ENCODE measurements around the gene NAT16. TPM values are rescaled to one million over a fixed set of nuclear protein-coding genes. Genes with fewer than 3 reads are reported as not detected.

Gene NAT16
- total and polyA plus RNA-seq, 2 of the 13 experiments (the other 11 are each of a cell fraction or from before 2014, with no cell fraction given) = 0.04 TPM; not detected in 1

DNA sequence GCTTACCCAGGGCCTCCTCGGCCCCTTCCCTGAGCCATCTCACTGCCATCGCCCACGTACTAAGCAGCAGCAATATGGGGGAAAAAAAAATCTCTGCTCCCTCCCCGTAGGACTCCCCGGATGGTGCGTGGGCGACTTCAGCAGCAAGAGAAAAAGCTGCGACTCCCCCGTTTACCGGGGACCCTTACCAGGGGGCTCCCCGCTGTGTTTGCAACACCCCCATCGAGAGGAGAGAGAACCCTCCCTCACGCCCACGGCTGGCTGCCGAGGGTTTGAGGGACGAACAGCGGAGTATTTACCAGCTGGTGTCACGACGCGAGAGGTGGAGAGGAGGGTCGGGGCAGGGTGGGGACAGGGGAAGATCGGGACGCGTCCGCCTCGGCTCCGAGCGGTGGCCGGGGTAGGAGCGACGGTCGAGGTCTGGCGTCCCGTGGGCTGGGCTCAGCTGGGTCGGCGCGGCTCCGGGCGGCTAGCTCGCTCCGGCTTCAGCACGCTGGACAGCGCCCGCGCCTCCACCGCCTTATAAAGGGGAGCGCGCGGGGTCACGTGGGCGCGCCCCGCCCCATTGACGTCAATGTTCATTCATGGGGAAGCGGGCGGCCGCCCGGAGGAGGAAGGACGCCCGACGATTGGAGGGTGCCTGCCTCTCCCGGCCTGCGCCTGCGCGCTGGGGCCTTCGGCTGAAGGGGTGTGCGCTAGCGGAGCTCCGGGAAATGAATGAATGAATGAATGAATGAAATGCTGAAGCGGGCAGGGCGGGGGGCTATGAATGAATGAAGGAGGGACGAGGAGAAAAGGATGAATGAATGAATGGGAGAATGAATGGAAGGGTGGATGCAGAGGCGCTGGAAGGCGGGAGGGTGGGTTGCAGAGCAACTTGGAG is 14.8 kb downstream of the NAT16 start, which contains the start of gene VGF (continued):
- TF ChIP-seq, protein P1, sequence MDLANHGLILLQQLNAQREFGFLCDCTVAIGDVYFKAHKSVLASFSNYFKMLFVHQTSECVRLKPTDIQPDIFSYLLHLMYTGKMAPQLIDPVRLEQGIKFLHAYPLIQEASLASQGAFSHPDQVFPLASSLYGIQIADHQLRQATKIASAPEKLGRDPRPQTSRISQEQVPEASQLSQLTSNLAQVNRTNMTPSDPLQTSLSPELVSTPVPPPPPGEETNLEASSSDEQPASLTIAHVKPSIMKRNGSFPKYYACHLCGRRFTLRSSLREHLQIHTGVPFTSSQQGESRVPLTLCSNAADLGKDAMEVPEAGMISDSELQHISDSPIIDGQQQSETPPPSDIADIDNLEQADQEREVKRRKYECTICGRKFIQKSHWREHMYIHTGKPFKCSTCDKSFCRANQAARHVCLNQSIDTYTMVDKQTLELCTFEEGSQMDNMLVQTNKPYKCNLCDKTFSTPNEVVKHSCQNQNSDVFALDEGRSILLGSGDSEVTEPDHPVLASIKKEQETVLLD (CRISPR knock-in tag; IDR thresholded peaks at IDR 0.05; ENCODE audit: low read depth) = peak; percentile 83
- 0 out of 2 replicates have a peak, but pooled peaks have one; percentile 56 for TF ChIP-seq ADNP (CRISPR knock-in tag; IDR thresholded peaks at IDR 0.05)
- TF ChIP-seq PHF21A (CRISPR knock-in tag; IDR thresholded peaks at IDR 0.05) = peak; percentile 90
- TF ChIP-seq, protein P2, sequence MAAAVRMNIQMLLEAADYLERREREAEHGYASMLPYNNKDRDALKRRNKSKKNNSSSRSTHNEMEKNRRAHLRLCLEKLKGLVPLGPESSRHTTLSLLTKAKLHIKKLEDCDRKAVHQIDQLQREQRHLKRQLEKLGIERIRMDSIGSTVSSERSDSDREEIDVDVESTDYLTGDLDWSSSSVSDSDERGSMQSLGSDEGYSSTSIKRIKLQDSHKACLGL (CRISPR knock-in tag; IDR thresholded peaks at IDR 0.05) = peak; percentile 99
- TF ChIP-seq HOXA5 (CRISPR knock-in tag; IDR thresholded peaks at IDR 0.05) = peak; percentile 100
- TF ChIP-seq SPEN (CRISPR knock-in tag; IDR thresholded peaks at IDR 0.05; ENCODE audit: low read depth) = peak; percentile 94
- TF ChIP-seq ZNF33A (CRISPR knock-in tag; IDR thresholded peaks at IDR 0.05; ENCODE audit: borderline replicate concordance) = no peak
- TF ChIP-seq ZBTB8A (CRISPR knock-in tag; IDR thresholded peaks at IDR 0.05; ENCODE audit: borderline replicate concordance, low read depth) = peak; percentile 37; the same call in 1 of the 2 replicates
- TF ChIP-seq NFIC (IDR thresholded peaks at IDR 0.05; ENCODE audit: low read length) = no peak
- TF ChIP-seq ZNF605 (CRISPR knock-in tag; IDR thresholded peaks at IDR 0.05) = peak; percentile 98
- TF ChIP-seq TCF12 (IDR thresholded peaks at IDR 0.05) = no peak
- TF ChIP-seq TCF12 (CRISPR knock-in tag; IDR thresholded peaks at IDR 0.05) = peak; percentile 68; the same call in 1 of the 2 replicates
- TF ChIP-seq NFKBIZ (CRISPR knock-in tag; IDR thresholded peaks at IDR 0.05) = peak; percentile 99
- TF ChIP-seq ZNF720 (CRISPR knock-in tag; IDR thresholded peaks at IDR 0.05) = 0 out of 2 replicates have a peak, but pooled peaks have one; percentile 83
- TF ChIP-seq, protein P3, sequence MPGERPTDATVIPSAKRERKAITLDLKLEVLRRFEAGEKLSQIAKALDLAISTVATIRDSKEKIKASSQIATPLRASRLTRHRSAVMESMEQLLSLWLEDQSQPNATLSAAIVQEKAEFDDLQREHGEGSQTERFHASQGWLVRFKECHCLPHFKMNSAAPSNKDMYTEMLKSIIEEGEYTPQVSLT (CRISPR knock-in tag; IDR thresholded peaks at IDR 0.05; ENCODE audit: borderline replicate concordance, low read depth) = peak; percentile 82; the same call in 1 of the 2 replicates
- TF ChIP-seq MBNL3 (CRISPR knock-in tag; conservative IDR thresholded peaks at IDR 0.05) = no peak
- TF ChIP-seq, protein P4, sequence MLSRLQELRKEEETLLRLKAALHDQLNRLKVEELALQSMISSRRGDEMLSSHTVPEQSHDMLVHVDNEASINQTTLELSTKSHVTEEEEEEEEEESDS (CRISPR knock-in tag; IDR thresholded peaks at IDR 0.05; ENCODE audit: borderline replicate concordance) = peak; percentile 92; the same call in 1 of the 2 replicates
- no peak; the same call in 1 of the 2 replicates for TF ChIP-seq ZBTB3 (CRISPR knock-in tag; IDR thresholded peaks at IDR 0.05; ENCODE audit: borderline replicate concordance, low read depth)
- TF ChIP-seq PRMT3 (CRISPR knock-in tag; IDR thresholded peaks at IDR 0.05; ENCODE audit: borderline replicate concordance, low read depth) = peak; percentile 99
- TF ChIP-seq ZNF546 (CRISPR knock-in tag; conservative IDR thresholded peaks at IDR 0.05) = peak; percentile 98
- peak; percentile 76 for TF ChIP-seq CREB1 (IDR thresholded peaks at IDR 0.05)
- peak; percentile 77 for TF ChIP-seq CREB1 (CRISPR knock-in tag; IDR thresholded peaks at IDR 0.05)
- TF ChIP-seq SRF (IDR thresholded peaks at IDR 0.05; ENCODE audit: low read depth, low read length) = peak; percentile 83
- TF ChIP-seq, protein P5, sequence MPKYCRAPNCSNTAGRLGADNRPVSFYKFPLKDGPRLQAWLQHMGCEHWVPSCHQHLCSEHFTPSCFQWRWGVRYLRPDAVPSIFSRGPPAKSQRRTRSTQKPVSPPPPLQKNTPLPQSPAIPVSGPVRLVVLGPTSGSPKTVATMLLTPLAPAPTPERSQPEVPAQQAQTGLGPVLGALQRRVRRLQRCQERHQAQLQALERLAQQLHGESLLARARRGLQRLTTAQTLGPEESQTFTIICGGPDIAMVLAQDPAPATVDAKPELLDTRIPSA (CRISPR knock-in tag; IDR thresholded peaks at IDR 0.05; ENCODE audit: borderline replicate concordance) = 0 out of 2 replicates have a peak, but pooled peaks have one; percentile 35
- peak; percentile 58; the same call in 1 of the 2 replicates for TF ChIP-seq ZNF7 (CRISPR knock-in tag; IDR thresholded peaks at IDR 0.05)
- TF ChIP-seq SOX5 (CRISPR knock-in tag; IDR thresholded peaks at IDR 0.05; ENCODE audit: borderline replicate concordance) = peak; percentile 78; the same call in 1 of the 2 replicates
- peak; percentile 82 for TF ChIP-seq BCL6 (CRISPR knock-in tag; IDR thresholded peaks at IDR 0.05)
- peak; percentile 93 for TF ChIP-seq REXO4 (CRISPR knock-in tag; IDR thresholded peaks at IDR 0.05; ENCODE audit: borderline replicate concordance)
